ENCODE data around the gene RBM10. TPM values are rescaled to one million over a fixed set of nuclear protein-coding genes. Genes with fewer than 3 reads are reported as not detected.
A peak's percentile ranks its signal among the peaks of the same experiment; 100 is the strongest.

The RBM10 gene
- total RNA-seq, 1 donor from 2014 or later, result 41.2 TPM

GRCh38 chrX:47187106-47187677, 42.2 kb downstream of the RBM10 start:
- no peak for TF ChIP-seq CTCF (conservative IDR thresholded peaks at IDR 0.05; ENCODE audit: low read depth, low read length)
- no peak overlapping the region for H3K4me3 ChIP-seq (ENCODE audit: low read depth, low read length)
- peak; percentile 53 for DNase-seq (ENCODE audit: low read depth)

- no peak for TF ChIP-seq CTCF (conservative IDR thresholded peaks at IDR 0.05; ENCODE audit: low read depth, low read length)
- no peak for DNase-seq (ENCODE audit: low read depth)
Observed at GRCh38 chrX:47189906-47190305, 44.9 kb downstream of the RBM10 start.

GRCh38 chrX:47190445-47191269, 45.6 kb downstream of the RBM10 start:
- TF ChIP-seq CTCF (conservative IDR thresholded peaks at IDR 0.05; ENCODE audit: low read depth, low read length), result no peak
- DNase-seq (ENCODE audit: low read depth), result peak; percentile 51
- H3K4me3 ChIP-seq (ENCODE audit: low read depth, low read length), result peak overlapping the region; percentile 58

More at GRCh38 chrX:47189906-47190305, 44.9 kb downstream of the RBM10 start:
- no peak overlapping the region for H3K4me3 ChIP-seq (ENCODE audit: low read depth, low read length)

GRCh38 chrX:47191331-47191730, 46.3 kb downstream of the RBM10 start:
- TF ChIP-seq CTCF (conservative IDR thresholded peaks at IDR 0.05; ENCODE audit: low read depth, low read length), result no peak
- no peak for DNase-seq (ENCODE audit: low read depth)
- H3K4me3 ChIP-seq (ENCODE audit: low read depth, low read length), result peak overlapping the region; percentile 58

GRCh38 chrX:47191806-47192401, 46.9 kb downstream of the RBM10 start:
- TF ChIP-seq CTCF (conservative IDR thresholded peaks at IDR 0.05; ENCODE audit: low read depth, low read length), result no peak
- peak overlapping the region; percentile 58 for H3K4me3 ChIP-seq (ENCODE audit: low read depth, low read length)
- no peak for DNase-seq (ENCODE audit: low read depth)

- peak within 1 kb of the TSS; percentile 77 for H3K4me3 ChIP-seq (ENCODE audit: low read depth, low read length)
- peak; percentile 63 for TF ChIP-seq CTCF (conservative IDR thresholded peaks at IDR 0.05; ENCODE audit: low read depth, low read length)
- peak; percentile 83 for DNase-seq (ENCODE audit: low read depth)
Observed at GRCh38 chrX:47193475-47194193, 48.6 kb downstream of the RBM10 start, which contains the start of gene UBA1. Gene UBA1, plus strand, starts transcription at chrX:47193829. Its CDS starts 4,974 bp downstream, at chrX:47198803.

Measured in epithelial cell of proximal tubule (primary cell).